Pancreas (tissue), 10 donors: ENCODE results near the gene HSPA5. TPM values are rescaled to one million over a fixed set of nuclear protein-coding genes. Genes with fewer than 3 reads are reported as not detected.

Experiments
- ATAC-seq, 4 donors: fragments of 200-7000 bp; cut with Tn5 transposase; one replicate each; pipeline versions ENCODE4 v1.8.0 to v1.9.1; 2020; ENCODE audit warnings: mild to moderate bottlenecking in 4 of 4, moderate library complexity in 4 of 4
- DNase-seq, 6 donors: peaks; one replicate each; pipeline ENCODE4 v3.0.0-alpha.2; 2020
- FAIRE-seq: peaks from 2 replicates; lab custom pipeline; 2012; peaks lifted over from hg19 to GRCh38; lab: Jason Lieb, UNC
- H3K27ac ChIP-seq, 4 donors: fragments of 200-600 bp; sonication (generic); 1 replicate in 3 of 4; 2 replicates in 1 of 4; pipeline versions ENCODE4 v1.5.0 to v1.8.0; 2020
- H3K27me3 ChIP-seq, 4 donors: fragments of 200-600 bp; one replicate each; pipeline ENCODE4 v1.8.0; 2021
- H3K36me3 ChIP-seq, 3 donors: fragments of 200-600 bp; sonication (generic) in 1 of 3; one replicate each; pipeline versions ENCODE4 v1.5.0 to v1.8.0; 2020 to 2021
- H3K4me1 ChIP-seq, 3 donors: fragments of 200-600 bp; one replicate each; pipeline ENCODE4 v1.8.0; 2021
- H3K4me3 ChIP-seq, 4 donors: fragments of 200-600 bp; sonication (generic) in 2 of 4; one replicate each; pipeline versions ENCODE4 v1.5.0 to v1.8.0; 2020 to 2021
- H3K9me3 ChIP-seq, 4 donors: fragments of 200-600 bp; one replicate each; pipeline ENCODE4 v1.8.0; 2021
- CTCF ChIP-seq, 4 donors: fragments of 200-600 bp; sonication (generic) in 3 of 4; IDR thresholded peaks; one replicate each; pipeline versions ENCODE4 v1.5.0 to v1.8.0; 2021; ENCODE audit warnings: antibody characterized with exemption in 4 of 4
- WGBS, 2 donors: extraction: QIAGEN DNeasy Blood & Tissue Kit; methylation state at CpG; one replicate each; pipeline ENCODE4 v1.1.7; 2013; 5-methylcytosine and 5-hydroxymethylcytosine counted together
- intact Hi-C, 3 donors: fragments of 100-400 bp; cut with DNase I; formaldehyde crosslinking; loops; one replicate each; pipeline versions ENCODE4 v1.11.1 to v1.14.2; 2022
- polyA plus RNA-seq, 2 donors: library from polyadenylated mRNA; stranded (reverse); fragments of 200-250 nt; gene quantifications; one replicate each; pipeline ENCODE4 v1.2.3, GENCODE V29; 2013
- total RNA-seq, 6 donors: library from RNA; stranded (reverse); fragmentation: NEBNext Ultra II Directional in 4 of 6; extraction: Animal tissue kit (Norgen Biotek cat#: 25700) in 4 of 6; gene quantifications; one replicate each; pipeline versions ENCODE4 v1.2.1 to v1.2.4, GENCODE V29; 2021 to 2023
- donor health status: healthy with polysubstance abuse.
- donor health status: DM: no; HTN: no; CAD: no; lungs with moderate emphysema.
- donor health status: DM: no; HTN: no; CAD: no.
- donor health status: control.
- donor health status: control.
- donor health status: Bipolar disorder and iron deficiency.
- donor health status: DM: yes; HTN: yes; CAD: no.
- donor health status: DM: no; HTN: no; CAD: no.
- donor health status: DM: no; HTN: no; CAD: no.
- donor health status: DM: yes; HTN: yes; CAD: no.

HSPA5 gene
- total and polyA plus RNA-seq, 8 donors = 50.2 to 248 (median 165) TPM

- 5% methylated on average over 11 of the region's 11 CpGs for WGBS, 2 donors
- no peak for DNase-seq
- peak in 2 of 4 donors; percentile 5 to 20 for ATAC-seq
- Histone ChIP-seq H3K4me3 (peak overlapping the region; percentile 64 to 97 (median 88)), H3K27ac (peak overlapping the region in 1 of 4 donors; percentile 56), H3K27me3 (no peaks in the 10 kb centered on the region), H3K36me3 (no peaks in the 10 kb centered on the region), H3K9me3 (no peaks in the 10 kb centered on the region), H3K4me1 (peaks cover 0 to 8% (median 6%) of the 10 kb centered on the region in 3 donors)
- no peak for TF ChIP-seq CTCF (IDR thresholded peaks at IDR 0.05)
- intact Hi-C loops = no loop called here
- no peak for FAIRE-seq
Measured at GRCh38 chr9:125262294-125262991, 21.3 kb upstream of the HSPA5 start.

- H3K36me3 ChIP-seq = no peaks in the 10 kb centered on the region
- H3K4me3 ChIP-seq = peak within 1 kb of the TSS; percentile 64 to 97 (median 88)
- H3K9me3 ChIP-seq = no peaks in the 10 kb centered on the region
- H3K4me1 ChIP-seq = peaks cover 0 to 8% (median 6%) of the 10 kb centered on the region in 3 donors
- H3K27ac ChIP-seq = peak within 1 kb of the TSS; percentile 56 to 79 (median 68)
- TF ChIP-seq CTCF (IDR thresholded peaks at IDR 0.05) = peak in 3 of 4 donors; percentile 21 to 44 (median 24)
- peak; percentile 81 to 96 (median 90) for DNase-seq
- no peaks in the 10 kb centered on the region for H3K27me3 ChIP-seq
- intact Hi-C loops = no loop called here
- ATAC-seq = peak; percentile 99 to 100 (median 100)
- 1% methylated on average over 60 to 72 of the region's 72 CpGs for WGBS, 2 donors
- no peak for FAIRE-seq
Measured at GRCh38 chr9:125261501-125262293, 20.6 kb upstream of the HSPA5 start, which contains the start of gene GAPVD1. Gene GAPVD1, plus strand, starts transcription at chr9:125261826. Its CDS starts 37,096 bp downstream, at chr9:125298922.

GRCh38 chr9:125260561-125260960 is 19.4 kb upstream of the HSPA5 start:
- H3K9me3 ChIP-seq = no peaks in the 10 kb centered on the region
- H3K27ac ChIP-seq = peak overlapping the region in 1 of 4 donors; percentile 77
- H3K27me3 ChIP-seq = no peaks in the 10 kb centered on the region
- peaks cover 0 to 8% (median 6%) of the 10 kb centered on the region in 3 donors for H3K4me1 ChIP-seq
- no peak overlapping the region for H3K4me3 ChIP-seq
- intact Hi-C loops = no loop called here
- TF ChIP-seq CTCF (IDR thresholded peaks at IDR 0.05) = no peak
- no peak for DNase-seq
- no peak for FAIRE-seq
- ATAC-seq = no peak
- H3K36me3 ChIP-seq = no peaks in the 10 kb centered on the region

GRCh38 chr9:125258832-125259534 is 17.8 kb upstream of the HSPA5 start:
- no peak for FAIRE-seq
- no peak overlapping the region for H3K4me3 ChIP-seq
- no peaks in the 10 kb centered on the region for H3K36me3 ChIP-seq
- ATAC-seq = no peak
- no peak for TF ChIP-seq CTCF (IDR thresholded peaks at IDR 0.05)
- H3K9me3 ChIP-seq = no peaks in the 10 kb centered on the region
- H3K27ac ChIP-seq = no peak overlapping the region
- intact Hi-C loops = no loop called here
- no peaks in the 10 kb centered on the region for H3K27me3 ChIP-seq
- WGBS, 2 donors = 57 to 74% methylated on average over 2 of the region's 2 CpGs
- H3K4me1 ChIP-seq = peaks cover 0 to 8% (median 6%) of the 10 kb centered on the region in 3 donors
- no peak for DNase-seq
